NCI-H146 (cell line): ENCODE data around the gene RHOF.

Source experiments
- DNase-seq: peaks from one replicate; lab custom pipeline; 2025; lab: John Stamatoyannopoulos, UW

The RHOF gene

GRCh38 chr12:121741743-121742142 lies 51.7 kb downstream of the RHOF start:
- DNase-seq: no peak

- no peak for DNase-seq
Observed at GRCh38 chr12:121740847-121741246, 52.6 kb downstream of the RHOF start.

- DNase-seq: no peak
Observed at GRCh38 chr12:121738340-121738858, 55.1 kb downstream of the RHOF start.

- no peak for DNase-seq
Observed at GRCh38 chr12:121733849-121734248, 59.6 kb downstream of the RHOF start.

GRCh38 chr12:121731473-121731872 lies 62.0 kb downstream of the RHOF start:
- DNase-seq: no peak

GRCh38 chr12:121729021-121729420 lies 64.5 kb downstream of the RHOF start:
- no peak for DNase-seq
